Cerebellar cortex (tissue), 1 donor: ENCODE results near the gene ZNF616.
A peak's percentile ranks its signal among the peaks of the same experiment; 100 is the strongest.

Experiments
- DNase-seq: peaks from one replicate; pipeline ENCODE4 v3.0.0-alpha.2; 2015; ENCODE audit warnings: low spot score

Gene ZNF616

DNA sequence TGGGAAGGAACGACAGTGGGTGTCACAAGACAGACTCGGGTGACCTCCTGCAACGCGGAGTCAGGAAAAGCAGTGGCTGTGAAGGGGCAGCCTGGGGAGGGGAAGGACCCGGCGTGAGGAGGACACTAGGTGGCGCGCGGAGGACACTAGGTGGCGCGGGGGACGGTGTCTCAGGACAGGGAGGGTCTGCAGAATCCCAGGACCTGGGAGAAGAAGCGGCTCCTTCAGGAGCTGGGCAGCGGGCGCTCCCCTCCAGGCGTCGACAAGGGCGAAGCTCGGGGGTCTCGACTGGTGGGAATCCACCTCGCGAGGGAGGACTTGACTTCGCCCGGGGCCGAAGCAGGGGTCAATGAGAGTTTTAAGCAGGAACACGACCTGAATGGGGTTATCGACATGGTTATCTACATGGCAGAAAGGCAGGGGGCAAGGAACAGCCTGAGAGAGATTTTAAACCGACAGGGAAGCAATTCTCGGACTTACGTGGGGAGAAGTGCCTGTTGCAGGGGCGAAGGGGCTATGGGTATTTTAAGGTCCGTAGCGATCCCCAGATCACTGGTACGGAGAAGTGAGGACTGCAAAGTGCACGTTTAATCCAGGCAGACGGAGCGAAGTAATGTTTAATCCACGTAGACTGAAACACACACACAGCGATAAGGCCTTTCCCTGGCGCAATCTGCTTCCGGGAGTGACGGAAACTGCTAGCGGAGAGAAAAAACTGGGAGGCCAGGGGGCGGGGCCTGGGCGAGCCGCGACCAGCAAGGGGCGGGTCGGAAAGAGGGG is at the start of gene ZNF616:
TSS of gene ZNF616 (minus strand) at position 687 of the 780 bp plus-strand sequence. CDS start 9,426 bp downstream, outside the sequence.
- peak; percentile 95 for DNase-seq

DNA sequence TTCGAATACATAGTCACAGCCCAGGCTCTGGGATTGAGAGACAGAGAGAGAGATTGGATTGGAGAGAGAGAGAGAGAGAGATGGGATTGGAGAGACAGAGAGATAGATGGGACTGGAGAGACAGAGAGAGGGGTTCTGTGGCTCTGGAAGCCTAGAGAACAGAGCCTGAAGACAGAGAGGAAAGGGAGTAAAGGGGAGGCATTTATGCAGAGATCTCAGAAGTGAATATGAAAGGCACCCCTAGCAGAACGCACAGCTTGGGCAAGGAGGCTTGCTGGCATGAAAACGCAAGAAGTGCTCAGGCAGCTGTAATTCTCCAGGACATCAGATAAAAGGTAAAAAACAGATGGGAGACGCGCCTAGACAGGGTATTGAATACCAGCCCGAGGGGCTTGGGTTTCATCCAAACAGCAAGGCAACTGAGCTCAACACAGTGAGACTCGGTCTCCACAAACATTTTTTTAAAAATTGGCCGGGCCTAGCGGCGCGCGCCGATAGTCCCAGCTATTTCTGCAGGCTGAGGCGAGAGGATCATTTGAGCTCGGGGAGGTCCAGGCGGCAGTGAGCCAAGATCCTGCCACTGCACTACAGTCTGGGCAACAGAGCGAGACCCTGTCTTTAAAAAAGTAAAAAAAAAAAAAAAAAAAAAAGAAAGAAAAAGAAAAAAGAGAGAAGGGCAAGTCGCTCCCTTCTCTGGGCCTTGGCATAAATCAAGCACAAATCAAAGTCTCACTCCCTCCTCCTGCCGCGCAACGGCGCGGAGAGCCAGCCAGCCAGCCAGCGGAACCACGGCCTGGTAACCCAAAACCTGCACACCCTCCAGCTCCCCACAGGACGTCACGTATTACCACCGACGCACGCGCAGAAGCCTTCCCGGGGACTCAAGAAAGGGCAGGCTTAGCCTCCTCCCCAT is 49.3 kb upstream of the ZNF616 start:
- DNase-seq = no peak

DNA sequence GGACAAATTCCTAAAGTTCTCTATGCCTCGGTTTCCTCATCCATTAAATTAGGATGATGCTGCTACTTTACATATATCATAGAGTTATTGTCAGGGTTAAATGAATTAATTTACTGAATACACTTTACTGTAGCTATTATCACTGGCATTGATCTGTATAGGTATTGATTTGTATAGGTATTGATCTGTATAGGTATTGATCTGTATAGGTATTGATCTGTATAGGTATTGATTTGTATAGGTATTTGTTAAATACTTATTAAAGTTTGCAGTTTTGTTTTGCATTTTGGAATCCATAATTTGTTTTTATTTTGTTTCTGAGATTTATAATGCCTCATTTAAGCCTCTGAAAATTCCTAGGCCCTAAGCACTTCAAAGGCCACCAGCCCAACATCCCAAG is 47.7 kb upstream of the ZNF616 start:
- DNase-seq = no peak

DNA sequence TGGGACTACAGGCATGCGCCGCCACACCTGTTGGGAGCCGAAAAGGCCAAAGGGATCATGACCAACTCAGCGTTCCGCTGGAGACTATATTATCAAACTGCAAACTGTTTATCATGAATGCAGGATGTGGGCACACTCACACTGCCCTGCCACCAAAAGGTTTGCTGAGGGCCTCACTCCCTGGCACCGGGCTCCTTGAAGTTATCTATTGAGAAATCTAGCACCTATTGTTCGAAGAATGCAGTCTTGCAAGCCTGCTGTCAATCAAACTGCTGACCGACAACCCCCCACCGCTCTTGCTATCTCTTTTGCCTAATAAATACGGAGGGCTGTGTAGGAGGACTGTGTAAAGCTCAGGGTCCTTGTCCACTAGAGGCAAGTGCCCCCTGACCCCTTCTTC is 36.8 kb upstream of the ZNF616 start:
- DNase-seq = no peak

DNA sequence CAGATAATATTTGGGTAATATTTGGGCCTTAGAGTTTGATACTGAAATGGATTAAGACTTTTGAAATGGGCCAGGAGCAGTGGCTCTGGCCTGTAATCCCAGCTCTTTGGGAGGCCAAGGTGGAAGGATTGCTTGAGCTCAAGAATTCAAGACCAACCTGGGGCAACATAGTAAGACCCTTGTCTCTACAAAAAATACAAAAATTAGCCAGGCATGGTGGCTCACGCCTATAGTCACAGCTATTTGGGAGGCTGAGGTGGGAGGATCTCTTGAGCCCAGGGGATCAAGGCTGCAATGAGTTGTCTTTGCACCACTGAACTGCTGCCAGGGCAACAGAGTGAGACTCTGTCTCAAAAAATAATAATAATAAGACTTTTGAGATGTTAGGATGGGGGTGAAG is 32.6 kb upstream of the ZNF616 start:
- DNase-seq = no peak

DNA sequence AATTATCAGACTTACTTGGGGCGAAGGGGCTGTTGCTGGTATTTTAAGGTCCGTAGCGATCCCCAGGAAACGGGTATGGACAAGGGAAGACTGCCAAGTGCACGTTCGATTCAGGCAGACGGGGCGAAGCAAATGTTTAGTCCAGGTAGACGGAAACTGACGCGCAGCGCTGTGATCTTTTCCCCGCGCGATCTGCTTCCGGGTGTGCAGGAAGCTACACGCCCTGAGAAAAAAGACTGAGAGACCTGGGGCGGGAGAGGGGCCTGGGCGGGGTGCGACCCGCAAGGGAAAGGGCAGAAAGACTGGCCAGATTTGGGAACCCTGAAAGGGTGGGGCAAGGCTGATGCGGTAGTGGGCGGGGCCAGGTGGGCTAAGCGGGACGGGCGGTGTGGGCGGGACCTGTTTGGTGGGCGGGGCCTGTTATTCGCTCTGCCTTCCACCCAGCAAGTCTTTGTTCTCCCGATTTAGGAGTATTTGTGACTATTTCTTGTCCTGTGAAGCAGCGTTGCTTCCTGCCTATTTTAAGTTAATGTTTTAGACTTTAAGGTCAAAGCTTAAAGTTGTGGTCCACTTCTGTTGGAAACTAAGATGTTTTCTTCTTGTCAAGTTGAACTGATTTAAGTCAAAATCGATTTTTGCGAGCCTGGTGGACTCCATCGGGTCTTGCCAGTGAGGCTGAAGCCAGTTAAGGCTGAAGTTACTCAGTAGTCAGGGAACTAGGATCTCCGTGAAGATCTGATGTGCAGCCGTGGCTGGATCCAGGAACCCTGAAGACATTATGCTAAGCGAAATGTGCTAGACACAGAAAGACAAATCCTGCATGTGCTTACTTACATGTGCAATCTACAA is 31.8 kb upstream of the ZNF616 start, which contains the start of gene ZNF836:
TSS of gene ZNF836 (minus strand) at position 301 of the 849 bp plus-strand sequence. CDS start 3,549 bp downstream, outside the sequence.
- peak; percentile 81 for DNase-seq

DNA sequence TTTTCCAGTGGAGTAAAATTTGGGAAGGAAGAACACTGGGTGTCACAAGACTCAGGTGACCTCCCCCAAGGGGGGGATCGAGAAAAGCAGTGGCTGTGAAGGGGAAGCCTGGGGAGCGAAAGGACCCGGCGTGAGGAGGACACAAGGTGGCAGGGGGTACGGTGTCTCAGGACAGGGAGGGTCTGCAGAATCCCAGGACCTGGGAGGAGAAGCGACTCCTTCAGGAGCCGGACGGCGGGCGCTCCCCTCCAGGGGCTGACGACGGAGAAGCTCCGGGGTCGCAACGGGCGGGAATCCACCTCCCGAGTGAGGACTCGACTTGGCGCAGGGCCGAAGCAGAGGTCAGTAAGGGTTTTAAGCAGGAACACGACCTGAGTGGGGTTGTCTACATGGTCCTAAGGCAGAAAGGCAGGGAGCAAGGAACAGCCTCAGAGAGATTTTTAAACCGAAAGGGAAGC is 31.2 kb upstream of the ZNF616 start:
- DNase-seq = no peak

DNA sequence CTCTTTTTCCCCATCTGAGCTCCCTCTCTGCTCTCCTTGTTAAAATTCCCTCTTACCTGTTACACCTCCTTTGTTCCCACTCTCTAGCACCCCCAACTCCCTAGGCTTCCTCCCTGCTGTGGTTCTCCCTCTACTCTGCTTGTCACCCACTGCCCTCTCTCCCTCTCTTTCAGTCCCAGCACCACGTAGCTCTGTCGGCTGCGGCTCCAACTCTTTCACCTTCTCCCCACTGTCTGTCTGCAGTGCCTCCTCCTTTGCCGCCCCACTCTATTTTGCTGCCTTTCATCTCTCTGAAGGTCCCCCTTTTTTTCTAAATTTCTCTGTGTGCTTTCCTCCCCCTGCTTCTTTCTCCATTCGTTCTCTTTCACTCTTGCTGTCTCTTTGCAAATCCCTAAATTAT is 30.6 kb upstream of the ZNF616 start:
- peak; percentile 20 for DNase-seq

DNA sequence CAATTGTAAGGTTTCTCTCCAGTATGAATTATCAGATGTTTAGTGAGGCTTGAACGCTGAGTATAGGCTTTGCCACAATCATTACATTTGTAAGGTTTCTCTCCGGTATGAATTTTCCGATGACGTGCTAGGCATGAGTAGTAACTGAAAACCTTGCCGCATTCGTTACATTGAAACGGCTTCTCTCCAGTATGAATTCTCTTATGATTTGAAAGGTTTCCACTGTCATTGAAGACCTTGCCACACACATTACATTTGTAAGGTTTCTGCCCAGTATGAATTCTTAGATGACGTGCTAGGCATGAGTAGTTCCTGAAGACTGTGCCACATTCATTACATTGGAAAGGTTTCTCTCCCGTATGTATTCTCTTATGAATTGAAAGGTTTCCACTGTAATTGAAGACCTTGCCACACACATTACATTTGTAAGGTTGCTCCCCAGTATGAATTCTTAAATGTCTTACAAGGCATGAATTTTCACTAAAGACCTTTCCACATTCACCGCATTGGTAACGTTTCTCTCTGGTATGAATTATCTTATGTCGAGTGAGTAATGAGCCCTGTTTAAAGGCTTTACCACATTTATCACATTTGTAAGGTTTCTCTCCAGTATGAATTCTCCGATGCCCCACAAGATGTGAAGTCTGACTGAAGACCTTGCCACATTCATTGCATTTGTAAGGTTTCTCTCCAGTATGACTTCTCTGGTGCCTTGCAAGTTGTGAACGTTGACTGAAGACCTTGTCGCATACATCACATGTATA is 16.0 kb upstream of the ZNF616 start:
- DNase-seq = no peak

DNA sequence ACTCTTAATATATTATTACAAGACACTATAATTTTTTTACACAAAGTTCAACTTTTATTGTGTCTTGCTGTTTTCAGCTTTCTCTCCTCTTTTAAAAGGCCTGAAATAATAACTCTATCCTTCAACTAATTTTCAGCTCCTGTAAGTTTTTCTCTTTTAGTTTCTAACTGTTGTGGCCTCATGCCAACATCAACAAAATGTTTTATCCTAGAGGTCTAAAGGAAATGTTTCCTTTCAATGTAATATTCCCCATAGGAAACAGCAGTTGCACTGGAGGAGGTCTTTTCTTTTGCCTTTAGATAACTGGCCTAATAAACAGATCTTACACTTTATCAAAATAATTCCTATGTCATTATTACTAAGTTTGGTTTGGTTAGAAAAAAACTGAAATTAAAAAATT is 8.5 kb upstream of the ZNF616 start:
- DNase-seq = no peak

DNA sequence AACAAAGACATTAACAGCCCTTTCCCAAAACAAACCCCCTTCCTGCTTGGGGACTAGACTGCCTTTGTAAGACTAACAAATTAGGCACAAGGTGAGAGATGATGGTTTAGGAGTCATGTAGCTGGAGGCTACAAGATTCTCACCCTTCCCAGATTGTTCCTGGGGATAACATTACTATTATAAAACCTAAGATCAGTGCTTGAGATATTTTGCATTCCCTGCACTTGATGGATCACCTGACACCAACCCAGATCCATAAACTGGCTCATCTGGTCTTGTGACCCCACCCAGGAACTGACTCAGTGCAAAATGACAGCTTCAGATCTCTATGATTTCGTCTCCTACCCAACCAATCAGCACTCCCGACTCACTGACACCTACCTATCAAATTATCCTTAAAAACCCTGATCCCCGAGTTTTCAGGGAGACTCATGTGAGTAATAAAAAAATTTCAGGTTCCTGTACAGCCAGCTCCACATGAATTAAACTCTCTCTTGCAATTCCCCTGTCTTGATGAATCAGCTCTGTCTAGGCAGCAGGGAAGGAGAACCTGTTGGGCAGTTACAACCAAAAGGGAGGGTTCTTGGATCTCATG is 2.4 kb upstream of the ZNF616 start:
- DNase-seq = no peak

DNA sequence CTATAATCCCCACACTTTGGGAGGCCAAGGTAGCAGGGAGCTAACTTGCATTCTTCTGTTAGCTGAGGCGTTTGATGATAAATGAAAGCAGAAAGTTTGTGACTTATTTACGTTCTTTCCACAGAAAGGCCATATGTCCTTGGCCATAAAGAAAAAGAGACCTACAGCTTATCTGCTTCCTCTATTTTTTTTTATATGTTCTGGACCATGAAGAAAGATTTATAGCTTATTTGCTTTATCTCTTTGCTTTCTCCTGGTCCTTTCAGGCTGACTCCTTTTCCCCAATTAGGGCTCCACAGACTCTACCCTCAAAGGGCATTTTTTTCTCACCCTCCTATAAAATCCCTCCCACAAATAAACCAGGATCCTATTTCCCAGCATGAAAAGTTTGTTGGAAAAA is 1.5 kb upstream of the ZNF616 start:
- no peak for DNase-seq

DNA sequence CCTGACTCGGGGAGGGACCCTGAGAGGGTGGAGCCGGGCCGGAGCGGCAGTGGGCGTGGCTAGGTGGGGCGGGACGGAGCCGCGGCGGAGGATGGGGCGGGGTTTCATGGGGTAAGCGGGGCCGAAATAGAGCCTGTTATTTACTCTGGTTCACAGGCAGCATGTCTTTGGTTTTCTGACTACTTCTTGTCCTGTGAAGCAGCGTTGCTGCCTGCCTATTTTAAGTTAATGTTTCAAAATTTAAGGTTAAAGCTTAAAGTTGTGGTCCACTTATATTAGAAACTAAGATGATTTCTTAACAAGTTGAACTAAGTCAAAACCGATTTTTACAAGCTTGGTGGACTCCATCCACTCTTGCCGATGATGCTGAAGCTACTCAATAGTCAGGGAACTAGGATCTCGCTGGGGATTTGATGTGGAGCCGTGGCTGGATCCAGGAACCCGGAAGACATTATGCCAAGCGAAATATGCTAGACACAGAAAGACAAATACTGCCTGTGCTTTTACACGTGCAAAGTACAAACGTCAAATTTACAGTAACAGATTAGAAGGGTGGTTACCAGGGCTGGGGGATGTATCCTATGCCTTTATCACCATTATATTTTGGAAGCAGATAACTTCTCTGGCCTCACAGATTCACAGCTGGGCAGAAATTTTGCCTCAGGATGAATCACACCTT is 433 bp upstream of the ZNF616 start:
- no peak for DNase-seq

DNA sequence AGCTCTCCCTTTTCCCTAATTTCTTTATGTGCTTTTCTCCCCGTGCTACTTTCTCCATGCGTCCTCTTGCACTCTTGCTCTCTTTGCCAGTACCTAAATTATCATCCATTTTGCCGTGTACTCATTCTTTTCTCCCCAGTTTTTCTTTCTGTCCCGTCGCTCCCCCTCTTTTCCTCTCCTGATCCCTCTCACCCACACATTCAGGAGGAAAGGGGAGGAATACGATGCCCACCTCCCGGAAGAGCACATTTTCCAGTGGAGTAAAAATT is 821 bp downstream of the ZNF616 start:
- no peak for DNase-seq

DNA sequence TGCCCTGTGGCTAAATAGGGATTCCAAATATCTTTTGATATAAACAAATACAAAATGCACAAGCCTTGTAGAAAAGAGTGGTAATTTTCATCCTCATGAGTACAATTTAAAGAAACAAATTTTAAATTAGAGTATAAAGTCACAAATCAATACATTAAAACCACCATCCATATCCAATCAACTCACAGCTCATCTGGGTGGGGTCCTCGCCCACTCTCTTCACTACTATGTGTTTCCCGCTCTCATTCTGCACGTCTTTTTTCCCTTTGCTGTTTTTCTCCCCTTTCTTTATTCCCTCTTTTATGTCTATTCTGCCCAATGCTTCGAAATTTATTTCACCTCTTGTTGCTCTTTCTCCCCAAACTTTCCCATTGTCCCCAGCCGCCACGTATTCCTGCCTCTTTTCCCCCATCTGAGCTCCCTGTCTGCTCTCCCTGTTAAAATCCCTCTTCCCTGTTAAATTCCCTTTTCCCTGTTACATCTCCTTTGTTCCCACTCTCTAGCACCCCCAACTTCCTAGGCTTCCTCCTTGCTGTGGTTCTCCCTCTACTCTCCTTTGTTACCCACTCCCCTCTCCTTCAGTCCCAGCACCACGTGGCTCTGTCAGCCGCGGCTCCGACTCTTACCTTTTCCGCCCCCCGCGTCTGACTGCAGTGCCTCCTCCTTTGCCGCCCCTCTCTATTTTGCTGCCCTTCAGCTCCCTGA is 1.3 kb downstream of the ZNF616 start:
- DNase-seq = peak; percentile 54

DNA sequence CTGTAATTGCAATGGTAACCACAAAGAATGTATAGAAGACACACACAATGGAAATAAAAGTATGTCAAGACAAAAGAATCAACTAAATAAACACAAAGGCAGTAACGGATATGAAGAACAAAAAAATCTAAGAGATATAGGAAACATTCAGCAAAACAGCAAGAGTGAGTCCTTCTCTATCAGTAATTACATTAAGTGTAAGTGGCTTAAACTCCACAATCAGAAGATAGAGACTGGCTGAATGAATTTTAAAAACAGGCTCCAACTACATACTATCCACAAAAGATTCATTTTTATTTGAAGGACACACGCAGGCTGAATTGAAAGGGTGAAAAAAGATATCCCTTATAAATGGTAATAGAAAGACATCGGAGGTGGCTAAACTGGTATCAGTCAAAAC is 19.5 kb downstream of the ZNF616 start:
- DNase-seq = no peak

DNA sequence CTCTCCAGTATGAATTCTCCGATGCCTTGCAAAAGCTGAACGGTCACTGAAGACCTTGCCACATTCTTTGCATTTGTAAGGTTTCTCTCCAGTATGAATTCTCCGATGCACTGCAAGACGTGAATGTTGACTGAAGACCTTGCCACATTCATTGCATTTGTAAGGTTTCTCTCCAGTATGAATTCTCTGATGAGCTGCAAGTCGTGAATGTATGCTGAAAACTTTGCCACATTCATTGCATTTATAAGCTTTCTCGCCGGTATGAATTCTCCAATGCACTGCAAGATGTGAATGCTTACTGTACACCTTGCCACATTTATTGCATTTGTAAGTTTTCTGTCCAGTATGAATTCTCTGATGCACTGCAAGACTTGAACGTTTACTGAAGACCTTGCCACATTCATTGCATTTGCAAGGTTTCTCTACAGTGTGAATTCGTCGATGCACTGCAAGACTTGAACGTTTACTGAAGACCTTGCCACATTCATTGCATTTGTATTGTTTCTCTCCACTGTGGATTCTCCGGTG is 24.1 kb downstream of the ZNF616 start:
- no peak for DNase-seq

DNA sequence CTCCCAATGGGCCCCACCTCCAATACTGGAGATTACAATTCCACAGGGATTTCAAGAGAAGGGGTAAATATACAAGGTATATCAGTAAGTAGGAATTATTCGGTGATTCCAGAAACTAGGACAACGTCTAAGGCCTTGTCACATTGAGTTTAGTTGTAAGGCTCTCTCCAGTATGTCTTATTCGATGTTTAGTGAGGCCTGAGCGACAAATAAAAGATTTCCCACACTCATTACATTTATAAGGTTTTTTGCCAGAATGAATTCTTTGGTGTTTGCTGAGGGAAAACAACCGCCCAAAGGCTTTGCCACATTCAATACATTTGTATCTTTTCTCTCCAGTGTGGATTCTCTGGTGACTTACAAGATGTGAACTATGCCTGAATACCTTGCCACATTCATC is 25.0 kb downstream of the ZNF616 start:
- DNase-seq = no peak

DNA sequence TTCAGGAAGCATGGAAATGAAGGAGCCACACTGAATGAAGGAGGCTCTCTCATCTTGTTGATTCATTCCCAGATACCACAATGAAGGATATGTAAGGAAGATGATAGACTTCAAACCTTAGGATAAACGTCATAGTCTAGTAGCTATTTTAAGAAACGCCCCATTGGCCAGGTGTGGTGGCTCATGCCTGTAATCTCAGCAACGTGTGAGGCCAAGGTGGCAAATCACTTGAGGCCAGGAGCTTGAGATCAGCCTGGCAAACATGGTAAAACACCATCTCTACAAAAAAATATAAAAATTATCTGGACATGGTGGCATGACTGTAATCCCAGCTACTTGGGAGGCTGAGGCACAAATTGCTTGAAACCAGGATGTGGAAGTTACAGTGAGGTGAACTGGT is 27.1 kb downstream of the ZNF616 start:
- DNase-seq = no peak

DNA sequence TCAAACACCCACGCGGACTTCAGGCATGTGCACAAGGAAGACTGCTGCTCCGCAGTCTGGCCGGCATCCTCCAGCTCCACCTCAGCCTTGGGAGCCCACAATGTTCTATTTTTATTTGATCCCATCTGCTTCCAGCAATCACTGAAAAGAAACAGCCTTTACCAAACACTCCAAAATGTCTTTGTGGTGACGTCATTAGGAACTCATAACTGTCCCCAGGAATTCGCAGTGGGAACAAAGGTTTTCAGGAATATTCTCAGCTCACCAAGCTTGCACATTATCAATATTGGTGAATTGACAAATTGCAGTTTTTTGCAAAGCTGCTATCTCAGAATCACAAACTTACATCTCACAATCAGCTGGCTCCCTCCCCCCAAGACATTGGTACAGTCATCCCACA is 29.0 kb downstream of the ZNF616 start:
- no peak for DNase-seq
